HG03571 (cell line): Measurements from ENCODE around the gene SCGB3A1.

ENCODE experiments used
- ATAC-seq: cut with Tn5 transposase; IDR thresholded peaks from one replicate; pipeline ENCODE4 v1.9.1; 2021; ENCODE audit not compliant: unreplicated experiment

The SCGB3A1 gene

GRCh38 chr5:180591311-180591887 is at the start of gene SCGB3A1:
Gene SCGB3A1 (minus strand): TSS chr5:180591499. CDS start chr5:180591462, 37 bp downstream.
- no peak for ATAC-seq

GRCh38 chr5:180640611-180640860 is 49.2 kb upstream of the SCGB3A1 start:
- no peak for ATAC-seq

GRCh38 chr5:180639741-180640610 is 48.7 kb upstream of the SCGB3A1 start:
- no peak for ATAC-seq

DNA sequence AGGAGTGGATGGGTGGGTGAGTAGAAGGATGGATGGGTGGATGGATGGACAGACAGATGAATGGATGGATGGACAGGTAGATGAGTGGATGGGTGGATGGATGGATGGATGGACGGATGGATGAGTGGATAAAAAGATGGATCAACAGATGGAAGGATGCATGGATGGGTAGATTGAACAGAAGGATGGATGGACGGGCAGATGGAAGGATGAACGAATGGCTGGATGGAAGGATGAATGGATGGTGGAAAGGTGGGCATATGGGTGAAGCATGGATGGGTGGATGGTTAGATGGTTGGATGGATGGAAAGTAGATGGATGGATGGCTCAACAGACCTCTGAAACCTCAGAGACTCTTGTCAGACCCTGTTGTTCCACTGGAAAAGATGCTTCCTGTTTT is 48.0 kb upstream of the SCGB3A1 start:
- ATAC-seq, result no peak

DNA sequence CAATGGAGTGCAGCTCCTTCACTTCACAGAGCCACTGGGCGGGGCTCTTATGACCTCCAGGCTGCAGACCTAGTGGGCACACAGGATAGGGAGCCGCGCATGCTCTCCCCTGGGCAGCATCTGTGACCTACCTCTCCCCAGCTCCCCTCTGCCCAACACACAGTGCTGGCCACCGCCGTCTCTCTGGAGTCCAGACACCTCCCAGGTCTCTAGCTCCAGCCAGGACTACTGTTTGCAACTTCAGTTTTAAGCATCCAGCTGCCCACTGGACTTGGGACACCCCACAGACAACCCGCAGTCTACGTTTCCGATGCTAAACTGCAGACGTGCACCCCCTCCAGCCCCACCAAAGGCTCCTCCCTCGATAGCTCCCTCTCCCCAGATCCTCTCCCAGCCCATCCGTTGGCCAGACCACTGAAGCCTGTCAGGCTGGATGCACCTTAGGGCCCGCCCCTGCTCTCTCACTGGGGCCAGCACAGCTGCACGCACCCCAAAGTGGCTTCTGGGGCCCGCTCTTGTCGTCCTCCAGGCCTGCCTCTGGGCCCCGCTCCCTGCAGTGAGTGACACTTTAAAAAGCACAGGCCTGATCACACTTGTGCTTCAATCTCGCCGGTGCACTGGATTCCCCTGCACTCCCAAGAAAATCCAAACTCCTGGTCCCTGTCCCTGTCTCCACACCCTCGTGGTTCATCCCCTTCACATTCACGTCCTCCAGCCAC is 46.8 kb upstream of the SCGB3A1 start:
- ATAC-seq, result no peak

DNA sequence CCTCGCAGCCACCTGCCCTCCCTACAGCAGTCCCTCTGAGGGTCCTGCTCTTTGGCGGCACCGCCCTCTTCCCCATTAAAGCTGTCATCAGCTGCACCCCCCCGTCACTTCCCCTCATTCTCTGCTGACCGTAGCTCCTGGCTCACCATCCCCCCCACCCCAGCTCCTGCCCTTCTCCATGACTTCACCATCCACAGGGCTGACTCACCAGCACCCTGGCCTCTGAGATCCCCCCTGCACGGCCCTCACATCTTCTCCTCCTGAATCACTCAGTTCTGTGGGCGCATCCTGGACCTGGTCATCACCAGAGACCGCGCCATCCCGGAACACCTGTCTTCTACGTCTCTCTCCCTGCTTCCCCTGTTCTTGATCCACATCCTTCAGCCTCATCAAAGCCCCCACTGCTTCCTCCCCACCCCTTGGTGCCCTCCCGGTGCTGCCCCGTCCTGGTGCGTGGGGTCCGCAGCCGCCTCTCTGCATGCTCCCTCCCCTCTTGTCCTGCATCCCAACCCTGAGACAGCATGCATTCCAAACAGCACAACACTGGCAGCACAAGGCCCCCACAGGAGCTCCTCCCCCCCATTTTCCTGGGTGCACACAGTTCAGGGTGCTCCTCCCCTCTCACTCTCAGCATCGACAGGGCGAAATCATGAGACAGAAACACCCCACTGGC is 45.2 kb upstream of the SCGB3A1 start:
- ATAC-seq, result no peak

GRCh38 chr5:180636016-180636402 is 44.7 kb upstream of the SCGB3A1 start:
- ATAC-seq, result no peak

DNA sequence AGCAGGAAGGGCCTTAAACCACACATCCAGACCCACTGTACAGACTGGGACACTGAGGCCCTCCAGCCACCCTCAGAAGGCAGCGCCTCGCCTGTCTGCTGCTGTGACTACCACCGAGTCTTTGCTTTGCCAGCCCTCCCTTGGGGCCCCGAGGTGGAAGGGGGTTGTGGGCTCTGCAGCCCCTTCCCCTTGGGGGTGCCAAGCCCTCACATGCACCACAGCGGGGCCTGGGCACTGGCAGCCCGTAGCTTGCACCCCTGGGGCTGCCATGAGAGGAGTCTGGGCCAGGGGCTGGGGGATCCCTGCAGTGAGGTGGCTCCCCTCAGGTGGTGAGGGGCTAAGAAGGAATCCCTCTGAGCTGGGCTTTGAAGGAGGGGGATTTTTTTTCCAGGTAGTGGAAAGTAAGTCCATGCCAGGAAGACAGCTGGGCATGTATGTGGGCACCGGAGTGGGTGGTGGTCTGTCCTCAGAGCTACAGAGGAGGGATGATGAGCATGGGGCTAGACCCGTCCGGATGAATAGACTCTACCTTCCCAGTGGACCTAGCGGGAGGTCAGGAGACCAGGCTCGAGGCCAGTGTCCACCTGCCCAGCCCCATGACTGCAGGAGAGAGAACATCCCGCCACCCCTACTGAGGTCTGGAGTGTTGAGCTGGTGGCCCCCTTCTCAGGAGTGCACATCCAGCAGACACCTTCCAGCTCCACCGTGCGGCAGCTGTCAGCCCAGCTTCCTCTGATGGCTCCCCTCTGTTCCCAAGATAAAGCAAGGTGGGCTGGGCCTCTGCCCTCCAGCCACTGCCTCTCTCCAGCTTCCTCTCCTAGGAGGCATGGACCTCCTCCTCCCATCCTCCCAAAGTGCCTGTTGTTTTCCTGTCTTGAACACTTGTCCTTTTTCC is 42.2 kb upstream of the SCGB3A1 start:
- ATAC-seq, result no peak

GRCh38 chr5:180632768-180633167 is 41.5 kb upstream of the SCGB3A1 start:
- no peak for ATAC-seq

GRCh38 chr5:180631549-180632383 is 40.5 kb upstream of the SCGB3A1 start:
- no peak for ATAC-seq

DNA sequence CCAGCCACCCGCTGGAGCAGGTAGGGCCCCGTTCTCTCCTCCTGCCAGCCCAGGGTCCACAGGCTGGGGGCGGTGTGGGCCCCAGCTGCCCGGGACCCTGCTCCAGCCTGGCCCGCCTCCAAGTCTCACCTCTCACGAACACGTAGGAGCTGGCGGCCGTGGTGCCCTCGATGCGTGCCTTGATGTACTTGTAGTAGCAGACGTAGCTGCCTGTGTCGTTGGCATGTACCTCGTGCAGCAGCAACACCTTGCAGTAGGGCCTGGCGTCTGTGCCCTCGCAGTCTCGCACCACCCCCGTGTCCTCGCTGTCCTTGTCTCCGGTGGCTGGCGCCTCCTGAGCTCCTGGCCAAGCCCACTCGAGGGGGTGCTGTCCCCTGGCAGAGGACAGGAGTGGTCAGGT is 39.1 kb upstream of the SCGB3A1 start:
- no peak for ATAC-seq

GRCh38 chr5:180629831-180630382 is 38.6 kb upstream of the SCGB3A1 start:
- ATAC-seq, result no peak

DNA sequence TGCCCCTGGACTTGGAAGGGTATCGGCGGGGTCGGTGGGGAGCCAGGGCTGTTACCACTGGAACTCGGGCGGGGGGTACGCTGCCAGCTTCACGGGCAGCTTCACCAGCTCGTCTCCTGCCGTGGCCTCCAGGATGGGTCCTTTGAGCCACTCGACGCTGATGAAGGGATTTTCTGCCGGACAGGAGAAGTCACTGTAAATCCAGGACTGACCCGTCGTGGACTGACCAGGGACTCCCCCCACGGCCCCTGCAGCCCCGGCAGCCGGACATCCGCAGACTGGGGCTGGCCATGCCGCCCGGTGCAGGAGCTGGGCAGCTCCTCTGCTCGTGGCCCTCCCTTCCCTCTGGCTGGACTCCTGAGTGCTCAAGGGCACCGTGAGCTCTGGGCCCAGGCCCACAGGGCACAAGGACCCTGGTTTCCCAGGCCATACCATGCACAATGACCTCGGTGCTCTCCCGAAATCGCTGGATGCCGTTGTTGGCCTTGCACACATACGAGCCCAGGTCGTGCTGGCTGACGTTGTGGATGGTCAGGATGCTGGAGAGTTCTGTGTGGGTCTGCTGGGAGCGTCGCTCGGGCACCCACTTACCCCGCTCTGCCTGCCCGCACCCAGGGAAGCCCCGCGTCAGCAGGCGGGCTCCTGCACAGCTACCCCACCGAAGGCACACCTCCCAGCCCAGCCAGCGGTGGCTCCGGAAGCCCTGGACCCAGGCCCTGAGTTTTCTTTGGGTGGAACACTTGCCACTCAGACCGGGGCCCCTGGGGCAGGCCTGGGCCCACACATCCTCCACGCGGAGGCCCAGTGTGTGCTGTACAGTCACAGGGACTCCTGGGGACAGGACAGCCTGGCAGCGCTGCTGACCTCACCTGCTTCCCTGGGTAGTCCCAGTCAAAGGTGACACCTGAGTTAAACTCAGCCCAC is 37.8 kb upstream of the SCGB3A1 start:
- ATAC-seq, result no peak

- ATAC-seq, result no peak
Measured at GRCh38 chr5:180628211-180628610, 36.9 kb upstream of the SCGB3A1 start.

GRCh38 chr5:180627386-180628120 is 36.3 kb upstream of the SCGB3A1 start:
- no peak for ATAC-seq

GRCh38 chr5:180626661-180627385 is 35.5 kb upstream of the SCGB3A1 start:
- ATAC-seq, result no peak
